Measurements from ENCODE around the gene TRAM2. TPM values are rescaled to one million over a fixed set of nuclear protein-coding genes. Genes with fewer than 3 reads are reported as not detected.

The TRAM2 gene
- total and polyA plus RNA-seq, 2 of the 13 experiments (the other 11 are each of a cell fraction or from before 2014, with no cell fraction given), result 49.1 to 72.5 TPM

DNA sequence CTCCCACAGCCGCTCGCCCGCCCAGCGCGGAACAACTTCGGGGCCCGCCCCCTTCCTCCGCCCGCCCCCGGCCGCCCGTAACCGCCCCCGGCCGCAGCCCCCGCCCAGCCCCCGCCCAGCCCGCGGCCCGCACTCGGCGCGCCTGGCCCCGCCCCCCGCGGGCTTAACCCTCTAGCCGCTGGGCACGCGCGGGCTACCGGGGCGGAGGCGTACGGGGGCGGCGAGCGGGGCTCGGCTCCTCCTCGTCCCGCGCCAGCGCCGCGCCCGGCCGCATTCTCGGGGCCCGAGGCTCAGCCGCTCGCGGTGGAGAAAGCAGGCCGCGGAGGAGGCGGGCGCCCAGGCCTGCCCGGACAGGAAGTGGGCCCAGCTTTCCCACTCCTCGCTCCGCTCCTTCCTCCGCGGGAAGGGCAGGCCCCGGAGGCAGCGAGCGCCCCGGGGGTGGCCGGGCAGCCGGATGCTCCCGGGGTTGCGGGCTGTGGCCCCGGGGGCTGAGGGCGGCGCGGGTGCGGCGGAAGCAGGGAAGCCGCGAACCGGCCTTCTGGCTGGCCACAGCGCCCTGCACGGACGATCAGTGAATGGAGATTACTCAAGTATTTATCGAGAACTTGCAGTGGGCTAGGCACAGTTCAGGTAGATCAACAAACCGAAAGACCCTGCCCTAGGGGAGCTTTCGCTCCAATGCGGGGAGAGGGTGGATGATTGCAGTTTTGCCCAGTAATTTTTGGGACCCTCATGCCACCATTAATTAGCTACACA lies at the start of gene TRAM2 (continued):
- TF ChIP-seq, protein P1, sequence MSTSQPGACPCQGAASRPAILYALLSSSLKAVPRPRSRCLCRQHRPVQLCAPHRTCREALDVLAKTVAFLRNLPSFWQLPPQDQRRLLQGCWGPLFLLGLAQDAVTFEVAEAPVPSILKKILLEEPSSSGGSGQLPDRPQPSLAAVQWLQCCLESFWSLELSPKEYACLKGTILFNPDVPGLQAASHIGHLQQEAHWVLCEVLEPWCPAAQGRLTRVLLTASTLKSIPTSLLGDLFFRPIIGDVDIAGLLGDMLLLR (CRISPR knock-in tag; IDR thresholded peaks at IDR 0.05), result peak; percentile 89
- no peak for TF ChIP-seq ZMYM3 (CRISPR knock-in tag; IDR thresholded peaks at IDR 0.05)
- TF ChIP-seq, protein P2, sequence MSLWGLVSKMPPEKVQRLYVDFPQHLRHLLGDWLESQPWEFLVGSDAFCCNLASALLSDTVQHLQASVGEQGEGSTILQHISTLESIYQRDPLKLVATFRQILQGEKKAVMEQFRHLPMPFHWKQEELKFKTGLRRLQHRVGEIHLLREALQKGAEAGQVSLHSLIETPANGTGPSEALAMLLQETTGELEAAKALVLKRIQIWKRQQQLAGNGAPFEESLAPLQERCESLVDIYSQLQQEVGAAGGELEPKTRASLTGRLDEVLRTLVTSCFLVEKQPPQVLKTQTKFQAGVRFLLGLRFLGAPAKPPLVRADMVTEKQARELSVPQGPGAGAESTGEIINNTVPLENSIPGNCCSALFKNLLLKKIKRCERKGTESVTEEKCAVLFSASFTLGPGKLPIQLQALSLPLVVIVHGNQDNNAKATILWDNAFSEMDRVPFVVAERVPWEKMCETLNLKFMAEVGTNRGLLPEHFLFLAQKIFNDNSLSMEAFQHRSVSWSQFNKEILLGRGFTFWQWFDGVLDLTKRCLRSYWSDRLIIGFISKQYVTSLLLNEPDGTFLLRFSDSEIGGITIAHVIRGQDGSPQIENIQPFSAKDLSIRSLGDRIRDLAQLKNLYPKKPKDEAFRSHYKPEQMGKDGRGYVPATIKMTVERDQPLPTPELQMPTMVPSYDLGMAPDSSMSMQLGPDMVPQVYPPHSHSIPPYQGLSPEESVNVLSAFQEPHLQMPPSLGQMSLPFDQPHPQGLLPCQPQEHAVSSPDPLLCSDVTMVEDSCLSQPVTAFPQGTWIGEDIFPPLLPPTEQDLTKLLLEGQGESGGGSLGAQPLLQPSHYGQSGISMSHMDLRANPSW (CRISPR knock-in tag; IDR thresholded peaks at IDR 0.05; ENCODE audit: borderline replicate concordance), result no peak
- TF ChIP-seq HDAC6 (IDR thresholded peaks at IDR 0.05; ENCODE audit: low read depth, low read length), result no peak
- TF ChIP-seq LCORL (IDR thresholded peaks at IDR 0.05), result no peak
- TF ChIP-seq LCORL (CRISPR knock-in tag; IDR thresholded peaks at IDR 0.05), result 0 out of 2 replicates have a peak, but pooled peaks have one; percentile 15
- TF ChIP-seq, protein P3, sequence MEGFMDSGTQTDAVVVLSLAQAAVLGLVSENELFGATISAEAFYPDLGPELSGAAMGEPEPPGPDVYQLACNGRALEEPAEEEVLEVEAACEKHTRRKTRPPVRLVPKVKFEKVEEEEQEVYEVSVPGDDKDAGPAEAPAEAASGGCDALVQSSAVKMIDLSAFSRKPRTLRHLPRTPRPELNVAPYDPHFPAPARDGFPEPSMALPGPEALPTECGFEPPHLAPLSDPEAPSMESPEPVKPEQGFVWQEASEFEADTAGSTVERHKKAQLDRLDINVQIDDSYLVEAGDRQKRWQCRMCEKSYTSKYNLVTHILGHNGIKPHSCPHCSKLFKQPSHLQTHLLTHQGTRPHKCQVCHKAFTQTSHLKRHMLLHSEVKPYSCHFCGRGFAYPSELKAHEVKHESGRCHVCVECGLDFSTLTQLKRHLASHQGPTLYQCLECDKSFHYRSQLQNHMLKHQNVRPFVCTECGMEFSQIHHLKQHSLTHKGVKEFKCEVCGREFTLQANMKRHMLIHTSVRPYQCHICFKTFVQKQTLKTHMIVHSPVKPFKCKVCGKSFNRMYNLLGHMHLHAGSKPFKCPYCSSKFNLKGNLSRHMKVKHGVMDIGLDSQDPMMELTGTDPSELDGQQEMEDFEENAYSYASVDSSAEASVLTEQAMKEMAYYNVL (CRISPR knock-in tag; IDR thresholded peaks at IDR 0.05; ENCODE audit: borderline replicate concordance), result peak; percentile 45; the same call in 1 of the 2 replicates
- TF ChIP-seq ZNF670 (CRISPR knock-in tag; IDR thresholded peaks at IDR 0.05; ENCODE audit: borderline replicate concordance), result peak; percentile 70; the same call in 1 of the 2 replicates
- TF ChIP-seq ZNF253 (CRISPR knock-in tag; IDR thresholded peaks at IDR 0.05; ENCODE audit: borderline replicate concordance), result peak; percentile 71; the same call in 1 of the 2 replicates
- peak; percentile 92 for TF ChIP-seq ZNF329 (CRISPR knock-in tag; IDR thresholded peaks at IDR 0.05; ENCODE audit: low read depth)
- TF ChIP-seq PHF21A (CRISPR knock-in tag; IDR thresholded peaks at IDR 0.05), result peak; percentile 41; the same call in 1 of the 2 replicates
- no peak for TF ChIP-seq MBNL3 (CRISPR knock-in tag; conservative IDR thresholded peaks at IDR 0.05)
- TF ChIP-seq, protein P4, sequence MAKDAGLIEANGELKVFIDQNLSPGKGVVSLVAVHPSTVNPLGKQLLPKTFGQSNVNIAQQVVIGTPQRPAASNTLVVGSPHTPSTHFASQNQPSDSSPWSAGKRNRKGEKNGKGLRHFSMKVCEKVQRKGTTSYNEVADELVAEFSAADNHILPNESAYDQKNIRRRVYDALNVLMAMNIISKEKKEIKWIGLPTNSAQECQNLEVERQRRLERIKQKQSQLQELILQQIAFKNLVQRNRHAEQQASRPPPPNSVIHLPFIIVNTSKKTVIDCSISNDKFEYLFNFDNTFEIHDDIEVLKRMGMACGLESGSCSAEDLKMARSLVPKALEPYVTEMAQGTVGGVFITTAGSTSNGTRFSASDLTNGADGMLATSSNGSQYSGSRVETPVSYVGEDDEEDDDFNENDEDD (CRISPR knock-in tag; IDR thresholded peaks at IDR 0.05; ENCODE audit: borderline replicate concordance), result peak; percentile 81
- peak; percentile 62; the same call in 1 of the 2 replicates for TF ChIP-seq ZNF234 (CRISPR knock-in tag; conservative IDR thresholded peaks at IDR 0.05)
- TF ChIP-seq ZBTB21 (CRISPR knock-in tag; IDR thresholded peaks at IDR 0.05), result no peak
- TF ChIP-seq, protein P5, sequence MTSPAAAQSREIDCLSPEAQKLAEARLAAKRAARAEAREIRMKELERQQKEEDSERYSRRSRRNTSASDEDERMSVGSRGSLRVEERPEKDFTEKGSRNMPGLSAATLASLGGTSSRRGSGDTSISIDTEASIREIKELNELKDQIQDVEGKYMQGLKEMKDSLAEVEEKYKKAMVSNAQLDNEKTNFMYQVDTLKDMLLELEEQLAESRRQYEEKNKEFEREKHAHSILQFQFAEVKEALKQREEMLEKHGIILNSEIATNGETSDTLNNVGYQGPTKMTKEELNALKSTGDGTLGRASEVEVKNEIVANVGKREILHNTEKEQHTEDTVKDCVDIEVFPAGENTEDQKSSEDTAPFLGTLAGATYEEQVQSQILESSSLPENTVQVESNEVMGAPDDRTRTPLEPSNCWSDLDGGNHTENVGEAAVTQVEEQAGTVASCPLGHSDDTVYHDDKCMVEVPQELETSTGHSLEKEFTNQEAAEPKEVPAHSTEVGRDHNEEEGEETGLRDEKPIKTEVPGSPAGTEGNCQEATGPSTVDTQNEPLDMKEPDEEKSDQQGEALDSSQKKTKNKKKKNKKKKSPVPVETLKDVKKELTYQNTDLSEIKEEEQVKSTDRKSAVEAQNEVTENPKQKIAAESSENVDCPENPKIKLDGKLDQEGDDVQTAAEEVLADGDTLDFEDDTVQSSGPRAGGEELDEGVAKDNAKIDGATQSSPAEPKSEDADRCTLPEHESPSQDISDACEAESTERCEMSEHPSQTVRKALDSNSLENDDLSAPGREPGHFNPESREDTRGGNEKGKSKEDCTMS (CRISPR knock-in tag; conservative IDR thresholded peaks at IDR 0.05), result no peak
- peak; percentile 94 for TF ChIP-seq ZNF567 (CRISPR knock-in tag; IDR thresholded peaks at IDR 0.05; ENCODE audit: borderline replicate concordance)
- peak; percentile 86 for TF ChIP-seq ATF7-NPFF (CRISPR knock-in tag; IDR thresholded peaks at IDR 0.05; ENCODE audit: low read depth)
- TF ChIP-seq MED1 (CRISPR knock-in tag; IDR thresholded peaks at IDR 0.05), result peak; percentile 60

Measured in HepG2 (cell line).